ENCODE results near the gene FBXL3.

DNA sequence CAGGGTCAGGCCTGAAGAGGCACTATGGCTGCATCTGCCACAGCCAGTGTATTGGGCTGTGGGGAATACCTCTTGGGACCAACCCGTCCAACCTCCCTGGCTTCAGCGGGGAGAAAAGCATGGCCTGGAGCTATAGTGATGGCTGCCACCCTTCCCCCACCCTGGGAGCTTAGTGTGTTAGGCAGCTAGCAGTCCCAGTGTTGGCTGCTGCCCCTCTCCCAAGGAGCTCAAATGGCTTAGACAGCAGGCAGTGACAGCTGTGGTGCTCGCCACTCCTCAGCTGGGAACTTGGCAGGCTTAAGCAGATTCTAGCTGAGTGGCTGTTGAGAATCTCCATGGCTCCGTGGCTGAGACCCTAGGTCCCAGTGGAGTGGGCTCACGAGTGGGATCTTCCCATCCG is 58.9 kb downstream of the FBXL3 start:
- TF ChIP-seq, protein P1, sequence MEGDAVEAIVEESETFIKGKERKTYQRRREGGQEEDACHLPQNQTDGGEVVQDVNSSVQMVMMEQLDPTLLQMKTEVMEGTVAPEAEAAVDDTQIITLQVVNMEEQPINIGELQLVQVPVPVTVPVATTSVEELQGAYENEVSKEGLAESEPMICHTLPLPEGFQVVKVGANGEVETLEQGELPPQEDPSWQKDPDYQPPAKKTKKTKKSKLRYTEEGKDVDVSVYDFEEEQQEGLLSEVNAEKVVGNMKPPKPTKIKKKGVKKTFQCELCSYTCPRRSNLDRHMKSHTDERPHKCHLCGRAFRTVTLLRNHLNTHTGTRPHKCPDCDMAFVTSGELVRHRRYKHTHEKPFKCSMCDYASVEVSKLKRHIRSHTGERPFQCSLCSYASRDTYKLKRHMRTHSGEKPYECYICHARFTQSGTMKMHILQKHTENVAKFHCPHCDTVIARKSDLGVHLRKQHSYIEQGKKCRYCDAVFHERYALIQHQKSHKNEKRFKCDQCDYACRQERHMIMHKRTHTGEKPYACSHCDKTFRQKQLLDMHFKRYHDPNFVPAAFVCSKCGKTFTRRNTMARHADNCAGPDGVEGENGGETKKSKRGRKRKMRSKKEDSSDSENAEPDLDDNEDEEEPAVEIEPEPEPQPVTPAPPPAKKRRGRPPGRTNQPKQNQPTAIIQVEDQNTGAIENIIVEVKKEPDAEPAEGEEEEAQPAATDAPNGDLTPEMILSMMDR (conservative IDR thresholded peaks at IDR 0.05; ENCODE audit: low read depth in 2 of 2) = no peak
- TF ChIP-seq, protein P2, sequence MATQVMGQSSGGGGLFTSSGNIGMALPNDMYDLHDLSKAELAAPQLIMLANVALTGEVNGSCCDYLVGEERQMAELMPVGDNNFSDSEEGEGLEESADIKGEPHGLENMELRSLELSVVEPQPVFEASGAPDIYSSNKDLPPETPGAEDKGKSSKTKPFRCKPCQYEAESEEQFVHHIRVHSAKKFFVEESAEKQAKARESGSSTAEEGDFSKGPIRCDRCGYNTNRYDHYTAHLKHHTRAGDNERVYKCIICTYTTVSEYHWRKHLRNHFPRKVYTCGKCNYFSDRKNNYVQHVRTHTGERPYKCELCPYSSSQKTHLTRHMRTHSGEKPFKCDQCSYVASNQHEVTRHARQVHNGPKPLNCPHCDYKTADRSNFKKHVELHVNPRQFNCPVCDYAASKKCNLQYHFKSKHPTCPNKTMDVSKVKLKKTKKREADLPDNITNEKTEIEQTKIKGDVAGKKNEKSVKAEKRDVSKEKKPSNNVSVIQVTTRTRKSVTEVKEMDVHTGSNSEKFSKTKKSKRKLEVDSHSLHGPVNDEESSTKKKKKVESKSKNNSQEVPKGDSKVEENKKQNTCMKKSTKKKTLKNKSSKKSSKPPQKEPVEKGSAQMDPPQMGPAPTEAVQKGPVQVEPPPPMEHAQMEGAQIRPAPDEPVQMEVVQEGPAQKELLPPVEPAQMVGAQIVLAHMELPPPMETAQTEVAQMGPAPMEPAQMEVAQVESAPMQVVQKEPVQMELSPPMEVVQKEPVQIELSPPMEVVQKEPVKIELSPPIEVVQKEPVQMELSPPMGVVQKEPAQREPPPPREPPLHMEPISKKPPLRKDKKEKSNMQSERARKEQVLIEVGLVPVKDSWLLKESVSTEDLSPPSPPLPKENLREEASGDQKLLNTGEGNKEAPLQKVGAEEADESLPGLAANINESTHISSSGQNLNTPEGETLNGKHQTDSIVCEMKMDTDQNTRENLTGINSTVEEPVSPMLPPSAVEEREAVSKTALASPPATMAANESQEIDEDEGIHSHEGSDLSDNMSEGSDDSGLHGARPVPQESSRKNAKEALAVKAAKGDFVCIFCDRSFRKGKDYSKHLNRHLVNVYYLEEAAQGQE (IDR thresholded peaks at IDR 0.05; ENCODE audit: unreplicated experiment) = no peak
- TF ChIP-seq POLR2AphosphoS5 (IDR thresholded peaks at IDR 0.05; ENCODE audit: low read depth) = no peak
